GM19099 (cell line): ENCODE measurements around the gene NOXO1.

ENCODE experiments used
- POLR2A ChIP-seq: IDR thresholded peaks from 3 replicates; pipeline ENCODE4 v1.6.1; 2011; ENCODE audit warnings: low read depth; ENCODE audit not compliant: insufficient read length; ENCODE audit errors: extremely low read depth

Gene NOXO1

GRCh38 chr16:1982013-1982433, 754 bp upstream of the NOXO1 start:
- TF ChIP-seq POLR2A: no peak

GRCh38 chr16:1980770-1981087, 540 bp downstream of the NOXO1 start:
- no peak for TF ChIP-seq POLR2A

GRCh38 chr16:1980030-1980769, 1.1 kb downstream of the NOXO1 start:
- no peak for TF ChIP-seq POLR2A

- TF ChIP-seq POLR2A: no peak
These were observed 1.8 kb downstream of the NOXO1 start for GRCh38 chr16:1979271-1980029.

GRCh38 chr16:1978476-1979120, 2.7 kb downstream of the NOXO1 start:
- TF ChIP-seq POLR2A: no peak

GRCh38 chr16:1977875-1978268, 3.4 kb downstream of the NOXO1 start:
- no peak for TF ChIP-seq POLR2A

- TF ChIP-seq POLR2A: no peak
These were observed 4.1 kb downstream of the NOXO1 start for GRCh38 chr16:1976951-1977874.

- no peak for TF ChIP-seq POLR2A
These were observed 5.1 kb downstream of the NOXO1 start for GRCh38 chr16:1976216-1976520.

GRCh38 chr16:1975432-1976215, 5.6 kb downstream of the NOXO1 start:
- TF ChIP-seq POLR2A: no peak

GRCh38 chr16:1974157-1975070, 6.9 kb downstream of the NOXO1 start:
- no peak for TF ChIP-seq POLR2A

GRCh38 chr16:1973461-1974156, 7.7 kb downstream of the NOXO1 start:
- TF ChIP-seq POLR2A: no peak

GRCh38 chr16:1972490-1972877, 8.8 kb downstream of the NOXO1 start:
- no peak for TF ChIP-seq POLR2A
